Suppressor macrophage (primary cell): Measurements from ENCODE around the gene CFAP47.

Source experiments
- DNase-seq, 4 experiments: peaks; one replicate each; pipeline ENCODE4 v3.0.0-alpha.2; 2020 to 2022

Gene CFAP47

GRCh38 chrX:36266155-36266554 is 346.6 kb downstream of the CFAP47 start:
- no peak for DNase-seq

DNA sequence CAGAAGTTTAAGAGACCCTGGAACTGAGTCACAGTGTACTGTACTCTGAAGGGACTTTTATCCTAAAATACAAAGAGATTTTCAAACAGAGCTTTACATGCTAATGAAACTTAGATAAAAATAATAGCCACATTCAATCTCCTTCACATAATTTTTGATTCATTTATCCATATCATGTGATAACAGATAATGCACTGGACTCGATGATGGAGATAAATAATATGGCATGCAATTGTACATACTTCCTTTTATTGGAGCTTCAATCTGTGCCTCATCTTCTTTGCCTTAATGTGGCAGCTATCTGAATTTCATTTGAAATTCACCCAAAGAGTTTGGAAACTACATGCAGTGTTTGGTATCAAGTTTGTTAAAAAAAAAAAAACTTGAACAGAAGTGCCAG is 390.6 kb downstream of the CFAP47 start:
- DNase-seq: no peak

- DNase-seq: no peak
Measured at GRCh38 chrX:36314303-36314702, 394.8 kb downstream of the CFAP47 start.

GRCh38 chrX:36334572-36334971 is 415.0 kb downstream of the CFAP47 start:
- DNase-seq: no peak

DNA sequence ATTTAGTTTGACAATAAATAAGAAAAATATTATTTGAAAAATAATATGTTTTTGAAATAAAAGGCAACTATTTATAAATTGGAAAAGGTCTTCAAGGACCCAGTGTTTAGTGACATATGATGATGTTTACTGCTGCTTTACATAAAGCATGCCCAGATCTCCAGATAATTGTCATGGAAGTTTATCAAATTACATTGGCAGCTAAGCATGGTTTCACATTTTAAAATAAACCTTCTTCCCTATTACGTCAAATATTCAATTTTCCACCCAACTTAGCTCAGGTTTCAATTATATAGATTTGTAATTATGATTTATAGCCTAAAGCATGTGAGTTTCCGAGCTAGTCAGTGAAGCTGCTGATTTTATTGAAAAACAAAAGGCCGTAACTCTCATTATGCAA is 417.2 kb downstream of the CFAP47 start:
- DNase-seq: no peak

GRCh38 chrX:36344301-36344700 is 424.8 kb downstream of the CFAP47 start:
- no peak for DNase-seq

DNA sequence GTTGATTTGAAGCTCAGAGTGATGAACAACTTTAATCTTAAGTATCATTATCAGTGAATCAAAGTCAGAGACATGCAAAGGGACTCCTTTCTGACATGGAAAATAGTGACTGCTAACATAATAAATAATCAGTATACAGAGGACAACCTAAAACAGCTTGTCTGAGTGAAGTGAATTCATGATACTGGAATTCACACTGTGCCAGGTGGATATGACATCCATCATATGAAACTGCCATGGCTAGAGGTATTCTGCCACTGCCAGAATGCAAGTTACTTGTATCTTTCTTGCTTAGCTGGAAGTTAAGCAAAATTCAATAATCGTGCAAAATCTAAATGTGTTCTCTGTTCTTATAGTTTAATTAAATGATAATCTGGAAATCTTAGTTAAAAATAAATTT is 429.0 kb downstream of the CFAP47 start:
- no peak for DNase-seq

DNA sequence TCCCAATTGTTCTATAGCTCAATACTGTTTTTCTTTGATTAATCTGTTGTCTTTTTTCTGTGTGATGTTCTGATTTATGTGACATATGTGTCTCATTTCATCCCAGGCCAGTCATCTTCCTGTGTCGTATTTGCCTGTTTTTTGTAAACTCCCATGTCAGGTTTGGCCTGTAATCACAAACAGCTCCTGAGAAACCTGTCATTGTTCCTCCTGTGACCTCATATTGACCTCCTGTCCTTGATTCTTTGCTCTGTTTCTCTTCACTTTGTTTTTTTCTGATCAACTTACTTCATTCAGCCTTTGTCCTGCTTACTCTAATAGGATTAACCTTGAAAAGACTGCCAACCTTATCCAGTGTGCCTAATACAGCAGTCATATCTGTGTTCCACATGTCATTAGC is 438.3 kb downstream of the CFAP47 start:
- no peak for DNase-seq

GRCh38 chrX:36364262-36364661 is 444.7 kb downstream of the CFAP47 start:
- DNase-seq: no peak

DNA sequence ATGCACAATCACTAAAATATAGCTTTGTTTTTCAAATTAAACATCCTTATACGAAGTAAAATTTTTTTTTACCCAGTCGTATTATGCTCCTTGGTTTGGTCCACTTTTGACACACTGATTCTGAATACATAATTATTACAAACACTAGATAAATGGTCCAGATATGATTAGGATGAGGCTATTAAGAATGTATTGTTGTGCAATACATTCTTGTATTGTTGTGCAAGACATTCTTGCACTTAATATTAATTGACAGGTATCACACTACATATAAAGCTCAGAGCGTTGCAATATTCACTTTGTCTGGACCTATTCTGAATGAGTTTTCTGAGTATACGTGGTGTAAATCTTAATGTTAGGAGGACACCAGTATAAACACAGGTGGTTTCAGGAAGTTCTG is 464.0 kb downstream of the CFAP47 start:
- no peak for DNase-seq

GRCh38 chrX:36388901-36389300 is 469.4 kb downstream of the CFAP47 start:
- DNase-seq: no peak

DNA sequence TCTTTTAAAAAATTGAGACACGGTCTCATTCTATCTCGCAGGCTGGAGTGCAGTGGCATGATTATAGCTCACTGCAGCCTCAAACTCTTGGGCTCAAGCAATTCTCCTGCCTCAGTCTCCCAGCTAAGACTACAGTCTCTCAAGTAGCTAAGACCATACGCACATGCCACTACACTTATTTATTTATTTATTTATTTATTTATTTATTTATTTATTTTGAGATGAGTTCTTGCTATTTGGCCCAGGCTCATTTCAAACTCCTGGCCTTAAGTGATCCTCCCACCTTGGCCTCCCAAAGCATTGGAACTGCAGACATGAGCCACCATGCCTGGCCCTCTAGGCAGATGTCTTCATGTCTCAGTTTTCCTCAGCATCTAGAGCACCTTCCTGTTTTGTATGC is 482.2 kb downstream of the CFAP47 start:
- DNase-seq: no peak

DNA sequence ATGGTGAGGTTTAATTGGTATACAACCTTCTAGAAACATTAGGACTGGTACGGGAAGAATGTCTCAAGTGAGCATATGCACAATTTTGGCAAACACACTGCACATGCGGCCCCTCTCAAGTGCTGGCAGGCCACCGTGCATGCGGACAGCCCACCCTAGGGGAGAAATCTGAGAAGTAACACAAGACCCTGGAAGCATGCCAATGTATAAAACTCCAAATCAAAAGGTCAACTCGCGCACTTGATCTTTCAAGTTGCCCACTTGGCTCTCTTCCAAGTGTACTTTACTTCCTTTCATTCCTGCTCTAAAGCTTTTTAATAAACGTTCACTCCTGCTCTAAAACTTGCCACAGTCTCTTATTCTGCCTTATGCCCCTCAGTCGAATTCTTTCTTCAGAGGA is 488.3 kb downstream of the CFAP47 start:
- no peak for DNase-seq

DNA sequence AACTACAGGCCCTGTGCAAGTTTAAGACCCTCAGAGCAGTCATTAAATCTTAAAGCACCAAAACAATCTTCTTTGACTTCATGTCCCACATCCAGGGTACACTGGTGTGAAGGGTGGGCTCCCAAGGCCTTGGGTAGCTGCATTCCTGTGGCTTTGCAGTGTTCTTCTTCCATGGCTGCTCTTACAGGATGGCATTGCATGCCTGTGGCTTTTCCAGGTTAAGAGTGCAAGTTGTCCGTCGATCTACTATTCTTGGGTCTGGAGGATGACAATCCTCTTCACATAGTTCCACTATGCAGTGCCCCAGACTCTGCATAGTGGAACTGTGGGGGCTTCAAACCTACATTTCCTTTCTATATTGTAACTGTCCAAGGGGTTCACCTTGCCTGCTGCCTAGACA is 494.5 kb downstream of the CFAP47 start:
- DNase-seq: no peak

- no peak for DNase-seq
Measured at GRCh38 chrX:36422368-36422767, 502.8 kb downstream of the CFAP47 start.

GRCh38 chrX:36431819-36432218 is 512.3 kb downstream of the CFAP47 start:
- DNase-seq: no peak

DNA sequence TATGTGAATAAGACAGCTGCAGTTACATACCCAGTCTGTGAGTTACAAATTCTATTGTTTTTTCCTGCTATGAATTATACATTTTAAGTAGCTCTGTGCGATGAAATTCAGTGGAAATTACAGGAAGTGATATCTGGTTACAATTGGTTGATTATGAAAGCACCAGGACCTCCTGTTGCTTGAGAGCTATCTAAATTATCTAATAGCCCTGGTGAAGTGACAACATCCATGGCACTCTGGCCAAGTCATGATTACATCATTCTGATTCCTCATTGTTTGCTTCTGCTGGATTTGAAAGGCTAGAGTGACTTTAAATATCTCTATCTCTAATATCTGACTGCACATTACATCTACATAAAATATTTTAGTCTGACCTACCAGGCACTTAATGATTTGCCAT is 515.0 kb downstream of the CFAP47 start:
- no peak for DNase-seq
